GM19324 (cell line): ENCODE results near the gene SCRG1.
A peak's percentile ranks its signal among the peaks of the same experiment; 100 is the strongest.

Experiments
- ATAC-seq: cut with Tn5 transposase; IDR thresholded peaks from one replicate; pipeline ENCODE4 v1.9.1; 2021; ENCODE audit warnings: mild to moderate bottlenecking, moderate library complexity; ENCODE audit not compliant: unreplicated experiment, low FRiP score

Gene SCRG1

GRCh38 chr4:173413036-173413435 is 14.1 kb upstream of the SCRG1 start:
- no peak for ATAC-seq

- ATAC-seq: no peak
Measured at GRCh38 chr4:173411106-173411693, 12.3 kb upstream of the SCRG1 start.

GRCh38 chr4:173410079-173410478 is 11.2 kb upstream of the SCRG1 start:
- ATAC-seq: no peak

DNA sequence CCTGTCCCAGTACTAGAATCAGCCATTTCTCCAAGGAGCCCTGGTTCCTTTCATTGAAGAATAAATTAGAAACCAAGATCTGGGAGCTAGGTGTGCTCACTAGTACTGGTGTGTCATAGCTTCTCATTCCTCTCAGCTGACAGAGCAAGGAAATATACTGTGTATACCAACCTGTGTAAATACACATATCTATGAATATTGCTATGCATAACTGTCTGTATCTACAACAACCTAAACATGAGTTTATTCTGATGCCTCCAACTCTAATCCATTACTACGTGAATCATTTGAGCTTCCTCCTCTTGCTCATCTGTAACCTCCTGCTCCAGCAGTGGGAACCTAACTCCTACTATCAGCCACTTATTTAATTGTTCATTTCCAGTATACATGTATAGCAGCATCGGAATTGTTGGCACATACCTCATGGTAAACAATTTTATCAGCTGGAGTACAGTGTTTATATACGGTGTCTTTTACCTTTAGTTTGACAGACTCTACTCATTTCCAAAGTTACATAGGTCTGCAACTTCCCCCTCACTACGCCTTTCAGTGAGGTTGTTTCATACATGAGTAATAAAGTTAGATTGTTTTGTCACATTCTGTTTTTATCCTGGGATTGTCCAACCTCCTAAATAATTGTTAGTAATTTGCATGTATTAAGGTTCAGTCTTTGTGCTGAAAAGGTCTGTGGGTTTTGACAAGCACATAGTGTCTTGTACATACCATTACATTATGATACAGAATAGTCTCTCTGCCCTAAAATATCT is 7.1 kb upstream of the SCRG1 start:
- ATAC-seq: no peak

DNA sequence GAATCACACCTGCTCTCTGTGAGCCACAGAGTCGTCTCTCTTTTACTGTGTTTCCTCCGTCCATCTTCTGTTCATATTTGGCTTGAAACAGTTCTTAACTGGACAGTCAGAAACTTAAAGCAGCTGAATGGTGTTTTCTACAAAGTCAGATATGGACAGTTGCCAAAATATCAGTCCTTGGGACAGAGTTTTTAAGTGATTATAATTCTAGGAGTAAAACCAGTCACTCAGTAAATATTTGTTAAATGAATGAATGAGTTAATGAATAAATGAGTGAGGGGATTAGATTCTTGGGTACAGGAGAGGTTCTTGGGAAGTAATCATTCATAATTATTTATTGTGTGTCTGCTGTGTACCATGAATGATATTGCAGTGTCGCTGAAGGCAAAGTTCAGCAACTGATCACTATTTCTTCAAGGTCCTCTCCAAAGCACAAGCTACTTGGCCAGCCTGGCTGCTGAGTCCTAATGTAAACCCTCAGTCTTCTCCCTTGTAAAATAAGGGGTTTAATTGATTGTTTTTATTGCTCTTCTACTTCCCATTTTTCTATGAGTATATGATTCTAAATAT is 5.5 kb upstream of the SCRG1 start:
- ATAC-seq: no peak

DNA sequence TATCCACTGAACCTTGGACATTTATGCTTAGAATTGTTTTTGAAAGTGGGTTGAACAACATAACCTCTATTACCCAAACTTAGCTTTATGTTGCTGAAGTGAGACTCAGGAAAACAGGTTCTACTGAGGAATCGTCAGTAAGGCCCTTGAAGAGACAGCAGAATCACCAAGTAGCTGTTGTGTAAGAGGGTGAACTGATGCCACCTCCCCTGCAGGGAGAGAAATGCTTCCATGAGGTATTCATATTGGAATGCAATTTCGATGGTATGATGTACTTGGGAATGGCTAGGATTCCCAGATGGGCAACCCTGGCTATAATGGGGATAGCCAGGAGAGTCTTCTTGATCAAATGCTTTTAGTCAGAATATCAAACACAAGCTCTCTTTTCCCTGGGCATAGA is 4.1 kb upstream of the SCRG1 start:
- ATAC-seq: no peak

GRCh38 chr4:173401063-173401462 is 2.1 kb upstream of the SCRG1 start:
- ATAC-seq: no peak

DNA sequence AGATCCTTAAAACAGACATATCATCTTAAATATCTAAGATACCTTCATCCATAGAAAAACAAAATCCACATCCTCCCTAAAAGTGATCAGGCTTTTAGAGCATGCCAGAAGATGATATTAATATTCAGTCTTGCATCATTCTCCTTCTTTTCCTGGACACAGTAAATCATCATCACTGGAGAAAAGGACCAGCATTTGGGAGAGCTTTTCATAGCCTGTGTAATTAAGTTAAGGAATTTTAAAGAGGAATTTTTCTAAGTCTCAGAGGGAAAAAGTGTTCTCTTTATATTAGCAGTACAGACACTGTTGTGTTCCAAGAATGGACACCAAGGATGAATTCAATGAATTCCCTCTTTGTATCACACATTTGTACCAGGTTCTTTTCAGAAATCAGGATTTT is 696 bp downstream of the SCRG1 start:
- no peak for ATAC-seq

DNA sequence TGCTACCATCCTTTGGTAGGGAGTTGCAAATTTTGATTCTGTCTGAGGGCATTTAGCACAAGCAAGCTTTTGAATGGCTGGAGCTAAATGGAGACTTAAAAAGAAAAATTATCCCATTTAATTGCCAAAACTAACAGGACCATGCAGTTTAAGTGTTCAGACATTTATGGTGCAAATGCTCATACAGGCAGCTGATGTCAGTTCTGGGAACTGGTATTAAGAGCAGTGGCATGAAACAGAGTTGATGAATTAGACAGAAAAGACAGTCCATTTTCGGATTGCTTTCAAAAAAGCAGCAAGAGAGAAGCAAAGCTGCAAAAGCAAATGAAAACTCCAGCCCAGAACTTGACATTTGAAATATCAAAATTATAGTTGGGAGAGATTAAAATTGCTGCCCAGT is 1.3 kb downstream of the SCRG1 start:
- no peak for ATAC-seq

DNA sequence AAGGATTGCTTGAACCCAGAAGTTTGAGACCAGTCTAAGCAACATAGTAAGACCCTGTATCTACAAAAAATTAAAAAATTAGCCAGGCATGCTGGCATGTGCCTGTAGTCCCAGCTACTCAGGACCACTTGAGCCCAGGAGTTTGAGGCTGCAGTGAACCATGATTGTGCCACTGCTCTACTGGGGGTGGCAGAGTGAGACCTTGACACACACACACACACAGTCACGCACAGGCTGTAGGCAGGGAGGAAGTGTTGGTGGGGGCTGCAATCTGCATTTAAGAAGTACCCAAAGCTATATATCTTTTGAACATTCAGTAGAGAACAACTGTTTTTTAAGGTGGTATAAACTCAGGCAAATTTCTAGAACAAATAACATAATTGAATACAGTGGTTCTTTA is 7.2 kb downstream of the SCRG1 start:
- ATAC-seq: no peak

- ATAC-seq: no peak
Measured at GRCh38 chr4:173386751-173387150, 12.2 kb downstream of the SCRG1 start.

GRCh38 chr4:173382349-173382748 is 16.6 kb downstream of the SCRG1 start:
- no peak for ATAC-seq

DNA sequence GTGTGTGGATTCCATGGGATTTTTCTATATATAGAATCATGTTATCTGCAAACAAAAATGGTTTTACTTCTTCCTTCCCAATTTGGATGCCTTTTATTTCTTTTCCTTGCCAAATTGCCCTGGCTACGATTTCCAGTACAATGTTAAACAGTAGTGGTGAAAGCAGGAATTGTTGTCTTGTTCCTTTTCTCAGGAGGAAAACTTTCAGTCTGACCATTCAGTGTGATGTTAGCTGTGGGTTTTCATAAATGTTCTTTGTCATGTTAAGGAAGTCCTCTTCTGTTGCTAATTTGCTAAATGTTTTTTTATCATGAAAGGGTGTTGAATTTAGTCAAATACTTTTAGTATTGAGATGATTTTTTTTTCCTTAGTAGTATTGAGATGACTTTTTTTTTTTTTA is 17.3 kb downstream of the SCRG1 start:
- ATAC-seq: no peak

- ATAC-seq: no peak
Measured at GRCh38 chr4:173380987-173381386, 17.9 kb downstream of the SCRG1 start.

DNA sequence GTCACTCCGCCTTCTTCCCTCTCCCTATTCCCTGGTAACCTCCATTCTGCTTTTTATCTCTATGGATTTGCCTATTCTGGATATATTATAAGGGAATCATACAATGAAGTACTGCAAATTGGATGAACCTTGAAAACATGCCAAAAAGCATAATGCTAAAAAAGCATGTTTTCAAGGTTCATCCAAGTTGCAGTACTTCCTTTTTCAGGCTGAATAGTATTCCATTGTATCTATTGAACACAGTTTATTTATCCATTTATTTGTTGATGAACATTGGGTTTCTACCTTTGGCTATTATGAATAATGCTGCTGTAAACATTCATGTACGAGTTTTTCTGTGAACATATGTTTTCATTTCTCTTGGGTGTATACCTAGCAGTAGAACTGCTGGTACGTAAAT is 19.0 kb downstream of the SCRG1 start:
- no peak for ATAC-seq

DNA sequence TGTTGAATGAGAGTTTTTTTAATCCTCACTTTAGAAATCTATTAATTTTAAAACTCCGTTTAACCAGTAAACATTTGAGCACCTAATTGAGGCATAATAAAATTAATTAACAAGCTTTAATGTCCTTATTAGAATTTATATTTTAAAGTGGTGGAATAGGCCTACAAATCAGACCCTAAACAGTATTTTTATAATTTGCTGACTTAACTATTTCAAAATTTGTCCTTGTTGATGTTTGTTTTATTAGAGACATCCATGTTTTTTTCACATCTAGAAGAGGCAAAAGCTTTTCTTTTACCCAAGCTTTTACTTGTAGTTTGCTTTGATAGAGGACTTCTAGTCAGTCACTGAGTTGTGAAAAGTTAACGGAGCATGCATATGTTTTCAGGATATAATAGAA is 24.3 kb downstream of the SCRG1 start:
- ATAC-seq: no peak

DNA sequence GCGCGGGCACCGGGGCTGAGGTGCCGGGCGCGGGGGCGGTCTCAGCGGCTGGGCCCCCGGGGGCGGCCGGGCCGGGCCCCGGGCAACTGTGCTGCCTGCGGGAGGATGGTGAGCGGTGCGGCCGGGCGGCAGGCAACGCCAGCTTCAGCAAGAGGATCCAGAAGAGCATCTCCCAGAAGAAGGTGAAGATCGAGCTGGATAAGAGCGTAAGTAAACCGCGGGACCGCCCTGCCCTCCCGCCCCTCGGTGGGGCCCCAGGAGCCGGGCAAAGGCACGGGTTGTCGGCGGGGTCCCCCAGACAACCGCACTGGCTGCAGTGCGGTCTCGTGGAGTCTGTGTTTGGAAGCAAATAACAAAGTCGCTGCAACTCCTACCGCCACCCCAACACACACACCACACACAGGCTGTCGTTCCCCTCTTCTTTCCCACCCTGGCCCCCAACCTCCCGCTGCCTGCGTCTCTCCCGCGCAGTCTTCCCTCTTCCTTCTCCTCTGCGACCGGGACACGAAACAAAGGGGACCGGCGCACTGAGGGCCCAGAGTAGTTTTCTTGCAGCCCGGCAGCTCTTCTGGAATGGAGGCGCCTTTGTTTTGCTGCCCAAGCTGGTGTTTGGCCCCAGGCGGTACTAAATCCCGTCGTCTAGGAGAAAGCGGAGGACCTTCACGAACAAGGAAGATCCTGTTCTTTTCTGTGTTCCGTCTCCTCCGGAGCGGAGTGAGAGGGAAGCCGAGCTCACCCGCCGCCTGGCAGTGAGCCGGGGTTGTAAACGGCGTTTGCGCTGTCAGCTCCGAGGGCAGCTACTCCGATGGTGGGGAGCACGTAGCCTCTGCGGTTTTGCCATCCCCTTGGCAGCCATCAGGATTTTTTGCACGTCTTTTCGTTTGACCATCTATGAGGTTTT is 27.4 kb downstream of the SCRG1 start:
- ATAC-seq: peak; percentile 37

DNA sequence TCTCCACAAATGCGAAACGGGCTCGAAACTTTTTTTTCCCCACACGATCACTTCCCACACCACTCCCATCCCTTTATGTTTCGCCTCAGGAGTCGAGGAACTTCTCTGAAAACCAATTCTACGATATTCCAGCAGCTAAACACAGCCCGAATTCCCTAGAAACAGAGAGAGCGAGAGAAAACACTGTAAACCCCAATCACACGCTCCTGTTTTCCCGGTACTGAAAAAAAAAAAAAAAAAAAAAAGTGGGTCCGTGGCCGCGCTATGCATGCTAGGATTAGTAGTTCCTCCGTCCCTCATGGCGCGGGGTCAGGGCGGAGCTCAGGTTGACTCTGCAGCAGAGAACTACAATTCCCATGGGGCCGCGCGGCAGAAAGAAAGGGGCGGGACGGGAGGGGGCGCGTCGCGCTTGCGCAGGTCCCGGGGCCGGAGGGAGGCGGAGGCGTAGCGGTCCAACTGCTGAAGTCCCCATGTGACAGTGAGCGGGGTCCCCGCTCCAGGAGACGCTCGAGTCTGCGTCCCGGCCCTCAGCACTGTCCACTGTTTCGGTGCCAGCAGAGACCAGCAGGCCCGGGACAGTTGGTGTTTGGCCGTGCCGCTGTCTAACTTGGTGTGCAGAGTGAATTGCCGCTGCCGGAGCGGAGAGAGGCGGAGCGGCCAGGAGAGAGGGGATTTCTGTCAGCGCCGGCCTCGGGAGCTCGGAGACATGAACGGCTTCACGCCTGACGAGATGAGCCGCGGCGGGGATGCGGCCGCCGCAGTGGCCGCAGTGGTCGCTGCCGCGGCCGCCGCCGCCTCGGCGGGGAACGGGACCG is 28.2 kb downstream of the SCRG1 start, which contains the start of gene SAP30:
TSS of gene SAP30 (plus strand) at position 478 of the 815 bp plus-strand sequence. CDS start at position 707, 229 bp downstream.
- ATAC-seq: peak; percentile 80

GRCh38 chr4:173370130-173370476 is 28.8 kb downstream of the SCRG1 start:
- peak; percentile 10 for ATAC-seq

GRCh38 chr4:173367946-173368345 is 31.0 kb downstream of the SCRG1 start:
- no peak for ATAC-seq
